Testis (tissue), 5 donors: Measurements from ENCODE around the gene SYN1. TPM values are rescaled to one million over a fixed set of nuclear protein-coding genes. Genes with fewer than 3 reads are reported as not detected.
"Not testable (repeated sequence)": the region's sequence is repeated elsewhere in the genome, so short reads cannot be mapped to it uniquely, and the experiment has no call there.

Source experiments
- DNase-seq: peaks from one replicate; pipeline ENCODE4 v3.0.0-alpha.2; 2019
- H3K27ac ChIP-seq, 2 donors: fragments of 200-600 bp; sonication (generic); one replicate each; pipeline ENCODE4 v1.5.1; 2019
- H3K27me3 ChIP-seq: fragments of 200-600 bp; sonication (generic); one replicate; pipeline ENCODE4 v1.5.1; 2019
- H3K36me3 ChIP-seq: fragments of 200-600 bp; sonication (generic); one replicate; pipeline ENCODE4 v1.5.1; 2017; ENCODE audit warnings: low read depth; ENCODE audit errors: missing control alignments
- H3K4me1 ChIP-seq: fragments of 200-600 bp; sonication (generic); one replicate; pipeline ENCODE4 v1.5.1; 2019
- H3K4me3 ChIP-seq, 2 donors: fragments of 200-600 bp; sonication (generic); one replicate each; pipeline ENCODE4 v1.5.1; 2017 to 2019
- H3K9me3 ChIP-seq: fragments of 200-600 bp; sonication (generic); one replicate; pipeline ENCODE4 v1.5.1; 2017
- CTCF ChIP-seq, 3 experiments: fragments of 450-650 bp in 2 of 3; fragments of 200-600 bp in 1 of 3; sonication (generic) in 1 of 3; IDR thresholded peaks; one replicate each; pipeline ENCODE4 v1.5.1; 2016 to 2019; ENCODE audit warnings: antibody characterized with exemption in 3 of 3, mild to moderate bottlenecking in 2 of 3, moderate library complexity in 1 of 3
- POLR2A ChIP-seq: fragments of 450-650 bp; IDR thresholded peaks from one replicate; pipeline ENCODE4 v1.6.1; 2017; ENCODE audit warnings: antibody characterized with exemption, mild to moderate bottlenecking, moderate library complexity
- WGBS, 2 donors: methylation state at CpG; one replicate each; pipeline ENCODE4 v1.1.5; 2018; 5-methylcytosine and 5-hydroxymethylcytosine counted together
- intact Hi-C: fragments of 100-400 bp; cut with DNase I; formaldehyde crosslinking; loops from one replicate; pipeline ENCODE4 v1.15.1; 2023; ENCODE audit warnings: low total_unique reads
- long read RNA-seq, 2 donors: transcript quantifications; one replicate each; lab custom pipeline, GENCODE V29; 2026
- polyA plus RNA-seq: library from polyadenylated mRNA; stranded (reverse); fragments of 350-450 nt; fragmentation: Illumina TruSeq; extraction: RNeasy Lipid Tissue Mini Kit (QIAGEN cat#74804); gene quantifications from one replicate; pipeline ENCODE4 v1.2.3, GENCODE V29; 2014; ENCODE audit warnings: low read depth, low replicate concordance; ENCODE audit not compliant: insufficient read depth
- total RNA-seq, 2 donors: library from RNA; depleted of rRNA; stranded (reverse); fragments of >200 nt; gene quantifications; one replicate each; pipeline ENCODE4 v1.2.3, GENCODE V29; 2016

The SYN1 gene
- total RNA-seq (1 to 10 TPM; 2.8 to 3.4 TPM), polyA plus RNA-seq (3.5 TPM)
- long read RNA-seq, donor 1, partial matches to known transcripts: 767 of 776 reads
- long read RNA-seq, donor 1, other reads (novel, unspliced or antisense): 8 of 776 reads
- long read RNA-seq, donor 2, partial matches to known transcripts: 393 of 399 reads
- long read RNA-seq, donor 2, other reads (novel, unspliced or antisense): 5 of 399 reads

- TF ChIP-seq POLR2A (no peak), CTCF (IDR thresholded peaks at IDR 0.05) (peak in 2 of 3 experiments; percentile 31 to 56)
These were observed at the start of gene SYN1 for GRCh38 chrX:47619486-47620302. TSS of gene SYN1 (minus strand) at chrX:47619857. CDS start at chrX:47619728, 129 bp downstream.

GRCh38 chrX:47665797-47666196 lies 46.1 kb upstream of the SYN1 start:
- H3K27ac ChIP-seq, DNase-seq, H3K36me3 ChIP-seq, H3K9me3 ChIP-seq, H3K4me1 ChIP-seq, intact Hi-C loops, H3K27me3 ChIP-seq, H3K4me3 ChIP-seq: not testable (repeated sequence)
- WGBS, 2 donors: 88 to 100% methylated on average over 4 of the region's 4 CpGs

More at GRCh38 chrX:47619486-47620302, at the start of gene SYN1:
- Histone ChIP-seq H3K36me3 (no peaks in the 10 kb centered on the region), H3K4me3 (peak within 1 kb of the TSS; percentile 39 to 44), H3K9me3 (no peaks in the 10 kb centered on the region), H3K27me3 (no peaks in the 10 kb centered on the region), H3K27ac (no peak within 1 kb of the TSS), H3K4me1 (no peaks in the 10 kb centered on the region)
- peak; percentile 89 for DNase-seq
- 1% methylated on average over 18 of the region's 88 CpGs; no CpG with 5 or more reads in 1 of the 2 donors for WGBS, 2 donors
- intact Hi-C loops: no loop called here

GRCh38 chrX:47664737-47665136 lies 45.1 kb upstream of the SYN1 start:
- no peaks in the 10 kb centered on the region for H3K9me3 ChIP-seq
- no peaks in the 10 kb centered on the region for H3K36me3 ChIP-seq
- no peak overlapping the region for H3K27ac ChIP-seq
- DNase-seq: no peak
- H3K27me3 ChIP-seq: no peaks in the 10 kb centered on the region
- WGBS, 2 donors: 89 to 97% methylated on average over 4 to 5 of the region's 5 CpGs
- TF ChIP-seq CTCF (IDR thresholded peaks at IDR 0.05) (no peak), POLR2A (no peak)
- no peaks in the 10 kb centered on the region for H3K4me1 ChIP-seq
- no peak overlapping the region for H3K4me3 ChIP-seq
- intact Hi-C loops: no loop called here

- no peak overlapping the region for H3K4me3 ChIP-seq
- 100% methylated on average over 1 of the region's 1 CpG; no CpG with 5 or more reads in 1 of the 2 donors for WGBS, 2 donors
- no peaks in the 10 kb centered on the region for H3K36me3 ChIP-seq
- H3K9me3 ChIP-seq: no peaks in the 10 kb centered on the region
- H3K27ac ChIP-seq: no peak overlapping the region
- H3K27me3 ChIP-seq: no peaks in the 10 kb centered on the region
- DNase-seq: no peak
- intact Hi-C loops: no loop called here
- H3K4me1 ChIP-seq: no peaks in the 10 kb centered on the region
- TF ChIP-seq POLR2A: no peak
- no peak for TF ChIP-seq CTCF (IDR thresholded peaks at IDR 0.05)
These were observed 42.5 kb upstream of the SYN1 start for GRCh38 chrX:47662144-47662657.

- no peak for TF ChIP-seq POLR2A
- no peak for TF ChIP-seq CTCF (IDR thresholded peaks at IDR 0.05)
- 94 to 100% methylated on average over 7 of the region's 7 CpGs for WGBS, 2 donors
These were observed 41.9 kb upstream of the SYN1 start for GRCh38 chrX:47661539-47661938.

More at GRCh38 chrX:47661539-47661938, 41.9 kb upstream of the SYN1 start:
- no peaks in the 10 kb centered on the region for H3K9me3 ChIP-seq
- H3K27me3 ChIP-seq: no peaks in the 10 kb centered on the region
- H3K4me1 ChIP-seq: no peaks in the 10 kb centered on the region
- DNase-seq: no peak
- H3K27ac ChIP-seq: no peak overlapping the region
- H3K36me3 ChIP-seq: no peaks in the 10 kb centered on the region
- intact Hi-C loops: no loop called here
- H3K4me3 ChIP-seq: no peak overlapping the region
